A673 (cell line): ENCODE data around the gene MAL. TPM values are rescaled to one million over a fixed set of nuclear protein-coding genes. Genes with fewer than 3 reads are reported as not detected.

Experiments used
- BruUV-seq: library from RNA; stranded (reverse); fragments of 400-500 nt; replicated peaks from 2 replicates; lab custom pipeline; 2021; lab: Mats Ljungman, UMichigan
- CTCF ChIA-PET: fragments of 300-600 bp; sonication (Branson Sonifier 250); formaldehyde crosslinking; loops from one replicate; lab custom pipeline; 2022; ENCODE audit warnings: antibody characterized with exemption; lab: Charles Lee
- POLR2A ChIA-PET: fragments of 300-600 bp; sonication (Branson Sonifier 250); formaldehyde crosslinking; loops from one replicate; lab custom pipeline; 2022; ENCODE audit warnings: antibody characterized with exemption; ENCODE audit not compliant: low non-redundant PET; lab: Charles Lee
- DNase-seq: peaks from one replicate; pipeline ENCODE4 v3.0.0-alpha.2; 2015; ENCODE audit warnings: low spot score
- H3K27ac ChIP-seq: fragments of 200-600 bp; sonication (generic); 2 replicates; pipeline ENCODE4 v1.5.1; 2016; ENCODE audit warnings: mixed run types, low read depth, mild to moderate bottlenecking, mixed read lengths, antibody characterized with exemption, low read length; ENCODE audit not compliant: poor library complexity, severe bottlenecking
- H3K27me3 ChIP-seq: fragments of 200-600 bp; sonication (generic); replicated peaks from 2 replicates; pipeline ENCODE4 v1.6.1; 2017; ENCODE audit warnings: mixed run types, low read depth, mild to moderate bottlenecking, mixed read lengths, antibody characterized with exemption, low read length; ENCODE audit not compliant: insufficient read depth, poor library complexity
- H3K36me3 ChIP-seq: fragments of 200-600 bp; sonication (generic); 2 replicates; pipeline ENCODE4 v1.6.1; 2016; ENCODE audit warnings: mixed run types, mild to moderate bottlenecking, mixed read lengths, antibody characterized with exemption, low read length; ENCODE audit not compliant: insufficient read depth, poor library complexity, severe bottlenecking
- H3K4me1 ChIP-seq: fragments of 200-600 bp; sonication (generic); 2 replicates; pipeline ENCODE4 v1.6.1; 2017; ENCODE audit warnings: mixed run types, mild to moderate bottlenecking, mixed read lengths, antibody characterized with exemption, low read length; ENCODE audit not compliant: insufficient read depth, poor library complexity, severe bottlenecking
- H3K4me3 ChIP-seq: fragments of 200-600 bp; sonication (generic); 2 replicates; pipeline ENCODE4 v1.5.1; 2016; ENCODE audit warnings: low read depth, mixed run types, mild to moderate bottlenecking, mixed read lengths, low read length; ENCODE audit not compliant: poor library complexity, severe bottlenecking
- H3K9me3 ChIP-seq: fragments of 200-600 bp; sonication (generic); 2 replicates; pipeline ENCODE4 v1.6.1; 2016; ENCODE audit warnings: mixed run types, low read depth, mild to moderate bottlenecking, mixed read lengths, antibody characterized with exemption, low read length; ENCODE audit not compliant: poor library complexity, severe bottlenecking
- CTCF ChIP-seq: fragments of 300-800, 200-600 bp; sonication (generic); conservative IDR thresholded peaks from 2 replicates; pipeline ENCODE4 v1.5.1; 2017; ENCODE audit warnings: low read depth, mild to moderate bottlenecking, antibody characterized with exemption, low read length, moderate library complexity, mixed read lengths
- EZH2 ChIP-seq: fragments of 200-600 bp; sonication (generic); IDR thresholded peaks from 2 replicates; pipeline ENCODE4 v1.6.1; 2017; ENCODE audit warnings: borderline replicate concordance, low read depth, mild to moderate bottlenecking, mixed read lengths, antibody characterized with exemption, low read length; ENCODE audit not compliant: poor library complexity, severe bottlenecking
- intact Hi-C: fragments of 100-400 bp; cut with micrococcal nuclease; formaldehyde crosslinking; loops from one replicate; pipeline ENCODE4 v1.10.0; 2022; ENCODE audit not compliant: unreplicated experiment
- total RNA-seq: library from RNA; stranded (reverse); gene quantifications from 2 replicates; pipeline ENCODE4 v1.2.3, GENCODE V29; 2021

Gene MAL
- total RNA-seq, 1 experiment from 2014 or later, result not detected

GRCh38 chr2:95056044-95056443 is 30.5 kb downstream of the MAL start:
- ChIA-PET POLR2A (no interaction called here), CTCF (no interaction called here)
- TF ChIP-seq EZH2 (no peak), CTCF (no peak)
- BruUV-seq, result no TSS peak
- Histone ChIP-seq H3K9me3 (no peaks in the 10 kb centered on the region), H3K36me3 (no peaks in the 10 kb centered on the region), H3K4me1 (no peaks in the 10 kb centered on the region), H3K27me3 (peaks cover 22% of the 10 kb centered on the region), H3K4me3 (no peak overlapping the region), H3K27ac (no peak overlapping the region)
- intact Hi-C loops, result no loop called here
- no peak for DNase-seq

- CTCF ChIA-PET, result no interaction called here
- BruUV-seq, result no TSS peak
- POLR2A ChIA-PET, result no interaction called here
- no peak overlapping the region for H3K27ac ChIP-seq
- DNase-seq, result no peak
- H3K36me3 ChIP-seq, result no peaks in the 10 kb centered on the region
- H3K27me3 ChIP-seq, result peaks cover 22% of the 10 kb centered on the region
- H3K4me3 ChIP-seq, result no peak overlapping the region
- TF ChIP-seq EZH2 (no peak), CTCF (no peak)
- no peaks in the 10 kb centered on the region for H3K4me1 ChIP-seq
- no peaks in the 10 kb centered on the region for H3K9me3 ChIP-seq
- intact Hi-C loops, result no loop called here
These were observed 31.3 kb downstream of the MAL start for GRCh38 chr2:95056461-95057459.

GRCh38 chr2:95057535-95058370 is 32.2 kb downstream of the MAL start:
- no peak overlapping the region for H3K27ac ChIP-seq
- H3K9me3 ChIP-seq, result no peaks in the 10 kb centered on the region
- no peaks in the 10 kb centered on the region for H3K4me1 ChIP-seq
- CTCF ChIA-PET, result no interaction called here
- no peak for DNase-seq
- no peak for TF ChIP-seq CTCF
- TF ChIP-seq EZH2, result no peak
- intact Hi-C loops, result no loop called here
- H3K27me3 ChIP-seq, result peaks cover 22% of the 10 kb centered on the region
- POLR2A ChIA-PET, result no interaction called here
- H3K4me3 ChIP-seq, result no peak overlapping the region
- no TSS peak for BruUV-seq
- H3K36me3 ChIP-seq, result no peaks in the 10 kb centered on the region
